Thoracic aorta (tissue), 2 donors: ENCODE results near the gene CASZ1. TPM values are rescaled to one million over a fixed set of nuclear protein-coding genes. Genes with fewer than 3 reads are reported as not detected.

Experiments used
- ATAC-seq: fragments of 150-250 bp; one replicate; pipeline ENCODE4 v1.8.0; 2017; ENCODE audit warnings: low read depth; ENCODE audit not compliant: insufficient number of reproducible peaks, low FRiP score
- DNase-seq: peaks from one replicate; pipeline ENCODE4 v3.0.0-alpha.2; 2020; ENCODE audit warnings: low spot score
- H3K27ac ChIP-seq, 2 donors: fragments of 200-600 bp; sonication (generic); 1 replicate in 1 of 2; 2 replicates in 1 of 2; pipeline ENCODE4 v1.5.1; 2016; ENCODE audit warnings: mild to moderate bottlenecking in 2 of 2, moderate library complexity in 2 of 2
- H3K27me3 ChIP-seq: fragments of 200-600 bp; sonication (generic); replicated peaks from 2 replicates; pipeline ENCODE4 v1.6.0; 2016; ENCODE audit warnings: mild to moderate bottlenecking; ENCODE audit not compliant: insufficient read depth
- H3K36me3 ChIP-seq: fragments of 200-600 bp; sonication (generic); one replicate; pipeline ENCODE4 v1.5.1; 2016
- H3K4me1 ChIP-seq, 2 donors: fragments of 200-600 bp; sonication (generic); 1 replicate in 1 of 2; 2 replicates in 1 of 2; pipeline versions ENCODE4 v1.5.1 to v1.6.0; 2016; ENCODE audit warnings: low read depth in 2 of 2, mild to moderate bottlenecking in 1 of 2; ENCODE audit not compliant: control insufficient read depth in 1 of 2
- H3K4me3 ChIP-seq: fragments of 200-600 bp; sonication (generic); 2 replicates; pipeline ENCODE4 v1.5.1; 2016; ENCODE audit warnings: mild to moderate bottlenecking
- H3K9me3 ChIP-seq: fragments of 200-600 bp; sonication (generic); 2 replicates; pipeline ENCODE4 v1.5.1; 2016
- CTCF ChIP-seq: fragments of 200-600 bp; sonication (generic); IDR thresholded peaks from one replicate; pipeline ENCODE4 v1.5.1; 2019; ENCODE audit warnings: antibody characterized with exemption
- total RNA-seq, 2 donors: library from RNA; depleted of rRNA; stranded (reverse); fragments of >200 nt; gene quantifications; one replicate each; pipeline versions ENCODE4 v1.1.0 to v1.2.3, GENCODE V29; 2016

CASZ1 gene
- total RNA-seq, 2 donors from 2014 or later = 20.6 to 27.9 TPM

- no peaks in the 10 kb centered on the region for H3K27me3 ChIP-seq
- no peak for ATAC-seq
- TF ChIP-seq CTCF = no peak
Measured at GRCh38 chr1:10791105-10791951, 5.1 kb downstream of the CASZ1 start.

GRCh38 chr1:10789803-10790702, 6.4 kb downstream of the CASZ1 start:
- H3K9me3 ChIP-seq = no peaks in the 10 kb centered on the region
- peaks cover 16 to 22% of the 10 kb centered on the region in 2 donors for H3K4me1 ChIP-seq
- no peak overlapping the region for H3K4me3 ChIP-seq
- no peak for ATAC-seq
- no peaks in the 10 kb centered on the region for H3K27me3 ChIP-seq
- DNase-seq = no peak
- H3K27ac ChIP-seq = no peak overlapping the region
- no peaks in the 10 kb centered on the region for H3K36me3 ChIP-seq
- TF ChIP-seq CTCF = no peak

More at GRCh38 chr1:10791105-10791951, 5.1 kb downstream of the CASZ1 start:
- Histone ChIP-seq H3K36me3 (no peaks in the 10 kb centered on the region), H3K4me3 (no peak overlapping the region), H3K27ac (no peak overlapping the region), H3K4me1 (peaks cover 20 to 31% of the 10 kb centered on the region in 2 donors), H3K9me3 (no peaks in the 10 kb centered on the region)
- DNase-seq = no peak

GRCh38 chr1:10789047-10789791, 7.2 kb downstream of the CASZ1 start:
- TF ChIP-seq CTCF = no peak
- Histone ChIP-seq H3K36me3 (no peaks in the 10 kb centered on the region), H3K27ac (no peak overlapping the region), H3K9me3 (no peaks in the 10 kb centered on the region), H3K4me3 (no peak overlapping the region), H3K4me1 (peaks cover 13 to 19% of the 10 kb centered on the region in 2 donors), H3K27me3 (no peaks in the 10 kb centered on the region)
- DNase-seq = no peak
- ATAC-seq = no peak

GRCh38 chr1:10788592-10789006, 7.8 kb downstream of the CASZ1 start:
- H3K27ac ChIP-seq = no peak overlapping the region
- peaks cover 9 to 12% of the 10 kb centered on the region in 2 donors for H3K4me1 ChIP-seq
- ATAC-seq = no peak
- DNase-seq = no peak
- H3K27me3 ChIP-seq = no peaks in the 10 kb centered on the region
- peak; percentile 45 for TF ChIP-seq CTCF
- H3K9me3 ChIP-seq = no peaks in the 10 kb centered on the region
- H3K4me3 ChIP-seq = no peak overlapping the region
- H3K36me3 ChIP-seq = no peaks in the 10 kb centered on the region
